ENCODE data around the gene RERGL. TPM values are rescaled to one million over a fixed set of nuclear protein-coding genes. Genes with fewer than 3 reads are reported as not detected.
"Not testable (repeated sequence)": the region's sequence is repeated elsewhere in the genome, so short reads cannot be mapped to it uniquely, and the experiment has no call there.

RERGL gene
- total RNA-seq, 1 experiment from 2014 or later: not detected

GRCh38 chr12:18054925-18055619 is 34.9 kb downstream of the RERGL start:
- Histone ChIP-seq H2AFZ (no peak overlapping the region), H3K9me3 (ENCODE audit: insufficient read depth, low read depth) (no peaks in the 10 kb centered on the region), H3K4me1 (replicated peaks; ENCODE audit: insufficient read depth) (no peaks in the 10 kb centered on the region), H4K20me1 (ENCODE audit: insufficient read depth) (no peaks in the 10 kb centered on the region), H3K4me3 (no peak overlapping the region), H3K79me2 (ENCODE audit: low read depth) (no peaks in the 10 kb centered on the region), H3K9me2 (ENCODE audit: insufficient read depth) (no peaks in the 10 kb centered on the region), H3K4me2 (no peak overlapping the region), H3K27me3 (ENCODE audit: insufficient read depth, low read depth) (no peaks in the 10 kb centered on the region), H3K27ac (no peak overlapping the region), H3K36me3 (ENCODE audit: low read depth) (no peaks in the 10 kb centered on the region), H3F3A (ENCODE audit: insufficient read depth, low read depth) (no peaks in the 10 kb centered on the region)
- ChIA-PET CTCF (no interaction called here), POLR2A (ENCODE audit: unreplicated experiment) (no interaction called here)
- intact Hi-C loops (cut with micrococcal nuclease; ENCODE audit: unreplicated experiment): no loop called here
- DNase-seq: no peak
- no peak for TF ChIP-seq EZH2 (IDR thresholded peaks at IDR 0.05; ENCODE audit: low read depth)
- TF ChIP-seq CTCF (conservative IDR thresholded peaks at IDR 0.05): no peak
- no TSS peak for BruUV-seq (replicated peaks)

GRCh38 chr12:18045446-18045992 is 44.5 kb downstream of the RERGL start:
- Histone ChIP-seq H3K27me3 (ENCODE audit: insufficient read depth, low read depth) (no peaks in the 10 kb centered on the region), H3K4me1 (replicated peaks; ENCODE audit: insufficient read depth) (no peaks in the 10 kb centered on the region), H4K20me1 (ENCODE audit: insufficient read depth) (no peaks in the 10 kb centered on the region), H3K36me3 (ENCODE audit: low read depth) (no peaks in the 10 kb centered on the region), H3K4me3 (no peak overlapping the region), H3K27ac (no peak overlapping the region), H3K9me2 (ENCODE audit: insufficient read depth) (no peaks in the 10 kb centered on the region), H3K9me3 (ENCODE audit: insufficient read depth, low read depth) (no peaks in the 10 kb centered on the region), H3F3A (ENCODE audit: insufficient read depth, low read depth) (no peaks in the 10 kb centered on the region), H3K4me2 (no peak overlapping the region), H2AFZ (no peak overlapping the region), H3K79me2 (ENCODE audit: low read depth) (no peaks in the 10 kb centered on the region)
- TF ChIP-seq CTCF (conservative IDR thresholded peaks at IDR 0.05): no peak
- TF ChIP-seq EZH2 (IDR thresholded peaks at IDR 0.05; ENCODE audit: low read depth): no peak
- no TSS peak for BruUV-seq (replicated peaks)
- intact Hi-C loops (cut with micrococcal nuclease; ENCODE audit: unreplicated experiment): no loop called here
- ChIA-PET POLR2A (ENCODE audit: unreplicated experiment) (no interaction called here), CTCF (no interaction called here)
- DNase-seq: no peak

- H2AFZ ChIP-seq; intact Hi-C loops (cut with micrococcal nuclease; ENCODE audit: unreplicated experiment); H3F3A ChIP-seq (ENCODE audit: insufficient read depth, low read depth); H3K4me2 ChIP-seq; H3K27me3 ChIP-seq (ENCODE audit: insufficient read depth, low read depth); CTCF ChIA-PET; DNase-seq; H3K9me2 ChIP-seq (ENCODE audit: insufficient read depth); H3K4me1 ChIP-seq (replicated peaks; ENCODE audit: insufficient read depth); POLR2A ChIA-PET (ENCODE audit: unreplicated experiment); H4K20me1 ChIP-seq (ENCODE audit: insufficient read depth); H3K4me3 ChIP-seq; BruUV-seq (replicated peaks); H3K36me3 ChIP-seq (ENCODE audit: low read depth); H3K9me3 ChIP-seq (ENCODE audit: insufficient read depth, low read depth); H3K27ac ChIP-seq; H3K79me2 ChIP-seq (ENCODE audit: low read depth): not testable (repeated sequence)
These were observed 49.8 kb downstream of the RERGL start for GRCh38 chr12:18040060-18040742.

Other genes with a start within 250 kb of the RERGL start
- 0.30 and 1.4 TPM in 2 replicates for gene PIK3C2G, start 171.3 kb upstream of the RERGL start, total RNA-seq (2021)

Measured in PC-9 (cell line).